GM18868 (cell line): ENCODE data around the gene ENO3.

Experiments used
- ATAC-seq: cut with Tn5 transposase; IDR thresholded peaks from one replicate; pipeline ENCODE4 v1.9.1; 2021; ENCODE audit warnings: mild to moderate bottlenecking, moderate library complexity; ENCODE audit not compliant: unreplicated experiment

Gene ENO3

GRCh38 chr17:4972752-4973151 lies 21.8 kb downstream of the ENO3 start:
- ATAC-seq = no peak

- no peak for ATAC-seq
These were observed 22.6 kb downstream of the ENO3 start for GRCh38 chr17:4973256-4974114.

- ATAC-seq = no peak
These were observed 23.3 kb downstream of the ENO3 start for GRCh38 chr17:4974115-4974670.

- no peak for ATAC-seq
These were observed 27.8 kb downstream of the ENO3 start for GRCh38 chr17:4978726-4979125.

GRCh38 chr17:4980644-4981216 lies 29.8 kb downstream of the ENO3 start:
- ATAC-seq = no peak

GRCh38 chr17:4982305-4982704 lies 31.4 kb downstream of the ENO3 start:
- ATAC-seq = no peak

GRCh38 chr17:4986403-4986802 lies 35.5 kb downstream of the ENO3 start:
- ATAC-seq = no peak

GRCh38 chr17:4986951-4987766 lies 36.2 kb downstream of the ENO3 start, which contains the start of gene CAMTA2:
CAMTA2 (minus strand) TSS chr17:4987675; CDS start chr17:4986222, 1,453 bp downstream.
- peak; percentile 60 for ATAC-seq

- ATAC-seq = no peak
These were observed 37.0 kb downstream of the ENO3 start for GRCh38 chr17:4987767-4988567.

GRCh38 chr17:4994081-4994595 lies 43.2 kb downstream of the ENO3 start:
- no peak for ATAC-seq

- peak; percentile 78 for ATAC-seq
These were observed 46.5 kb downstream of the ENO3 start, which contains the start of the genes INCA1 and KIF1C for GRCh38 chr17:4997302-4998026. INCA1 (minus strand) TSS chr17:4997522; CDS start chr17:4994437, 3,085 bp downstream. KIF1C (plus strand) TSS chr17:4997950; CDS start chr17:5000247, 2,297 bp downstream.

GRCh38 chr17:4998027-4998731 lies 47.3 kb downstream of the ENO3 start:
- peak; percentile 5 for ATAC-seq

- no peak for ATAC-seq
These were observed 48.0 kb downstream of the ENO3 start for GRCh38 chr17:4998732-4999429.

GRCh38 chr17:4999430-5000093 lies 48.6 kb downstream of the ENO3 start:
- no peak for ATAC-seq

GRCh38 chr17:5000237-5000639 lies 49.3 kb downstream of the ENO3 start:
- ATAC-seq = no peak

GRCh38 chr17:5002121-5002788 lies 51.3 kb downstream of the ENO3 start:
- no peak for ATAC-seq
